OCI-LY1 (cell line): Measurements from ENCODE around the gene TEX53.
A peak's percentile ranks its signal among the peaks of the same experiment; 100 is the strongest.

ENCODE experiments used
- EZH2 ChIP-seq: fragments of 200-600 bp; sonication (generic), shearing (Covaris generic); IDR thresholded peaks from 2 replicates; pipeline ENCODE4 v1.8.0; 2017; ENCODE audit warnings: borderline replicate concordance, mixed run types, mild to moderate bottlenecking, antibody characterized with exemption, low read length, moderate library complexity, mixed read lengths
- TF ChIP-seq, protein P1 (sequence below): fragments of 200-600 bp; sonication (generic), shearing (Covaris generic); IDR thresholded peaks from 2 replicates; pipeline ENCODE4 v1.5.1; 2017; ENCODE audit warnings: mild to moderate bottlenecking, antibody characterized with exemption, low read length, moderate library complexity, mixed read lengths

DNA sequence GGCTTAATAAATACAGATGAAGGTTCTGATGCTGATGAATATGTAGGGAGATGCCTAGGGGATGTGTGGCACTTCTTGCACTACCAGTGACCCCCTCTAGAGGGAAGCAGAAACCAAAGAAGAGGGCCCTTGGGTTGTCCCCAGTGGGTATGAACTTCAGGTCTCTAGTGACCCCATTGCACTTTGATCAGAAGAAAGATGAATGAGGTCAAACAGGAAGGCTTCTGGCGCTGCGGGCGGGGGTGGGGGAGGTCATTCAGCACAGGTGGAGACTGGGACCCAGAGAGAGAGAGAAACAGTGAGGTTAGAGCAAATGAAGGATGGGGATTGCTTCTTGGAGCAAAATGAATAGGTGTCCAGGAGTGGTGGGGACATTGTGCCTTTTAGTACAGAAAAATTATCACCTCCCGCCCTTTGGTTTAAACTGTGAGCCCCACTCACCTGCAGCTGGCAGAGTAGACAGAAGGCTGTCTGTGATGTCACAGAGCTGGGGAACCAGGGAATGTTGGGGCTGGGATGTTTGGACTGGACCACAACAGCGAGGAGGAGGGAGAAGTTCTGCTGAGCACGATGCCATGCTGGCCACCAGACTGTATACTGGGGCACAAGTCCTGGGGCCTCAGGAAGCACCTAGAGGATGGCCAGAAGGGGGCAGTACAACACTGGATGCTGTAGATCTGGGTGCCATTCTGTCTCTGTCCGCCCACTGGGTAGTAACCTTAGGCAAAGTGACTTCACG is 24.2 kb upstream of the TEX53 start, which contains the start of gene TEX48:
- TF ChIP-seq, protein P1, sequence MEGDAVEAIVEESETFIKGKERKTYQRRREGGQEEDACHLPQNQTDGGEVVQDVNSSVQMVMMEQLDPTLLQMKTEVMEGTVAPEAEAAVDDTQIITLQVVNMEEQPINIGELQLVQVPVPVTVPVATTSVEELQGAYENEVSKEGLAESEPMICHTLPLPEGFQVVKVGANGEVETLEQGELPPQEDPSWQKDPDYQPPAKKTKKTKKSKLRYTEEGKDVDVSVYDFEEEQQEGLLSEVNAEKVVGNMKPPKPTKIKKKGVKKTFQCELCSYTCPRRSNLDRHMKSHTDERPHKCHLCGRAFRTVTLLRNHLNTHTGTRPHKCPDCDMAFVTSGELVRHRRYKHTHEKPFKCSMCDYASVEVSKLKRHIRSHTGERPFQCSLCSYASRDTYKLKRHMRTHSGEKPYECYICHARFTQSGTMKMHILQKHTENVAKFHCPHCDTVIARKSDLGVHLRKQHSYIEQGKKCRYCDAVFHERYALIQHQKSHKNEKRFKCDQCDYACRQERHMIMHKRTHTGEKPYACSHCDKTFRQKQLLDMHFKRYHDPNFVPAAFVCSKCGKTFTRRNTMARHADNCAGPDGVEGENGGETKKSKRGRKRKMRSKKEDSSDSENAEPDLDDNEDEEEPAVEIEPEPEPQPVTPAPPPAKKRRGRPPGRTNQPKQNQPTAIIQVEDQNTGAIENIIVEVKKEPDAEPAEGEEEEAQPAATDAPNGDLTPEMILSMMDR: peak; percentile 61
- no peak for TF ChIP-seq EZH2
